ENCODE data around the gene UBE4A. TPM values are rescaled to one million over a fixed set of nuclear protein-coding genes. Genes with fewer than 3 reads are reported as not detected.

UBE4A gene
- total and polyA plus RNA-seq, 9 of the 15 experiments (the other 6 are each of a cell fraction or from before 2014, with no cell fraction given): 13.5 to 45.2 (median 26.8) TPM

GRCh38 chr11:118358071-118358470 lies 1.3 kb upstream of the UBE4A start:
- H3K27me3 ChIP-seq (ENCODE audit: control insufficient read depth in 2 of 2, insufficient read depth in 2 of 2, low read length in 2 of 2): no peaks in the 10 kb centered on the region
- BruUV-seq (replicated peaks): no TSS peak
- H3K4me2 ChIP-seq (ENCODE audit: insufficient read depth, low read length): no peak overlapping the region
- H3K9ac ChIP-seq (ENCODE audit: insufficient read depth in 1 of 2, low read depth in 2 of 2, low read length in 2 of 2): no peak overlapping the region
- DNase-seq (ENCODE audit: extremely low read depth in 1 of 4, low spot score in 3 of 4) (no peak), ATAC-seq (no peak), FAIRE-seq (no peak)
- no peaks in the 10 kb centered on the region for H4K20me1 ChIP-seq (replicated peaks; ENCODE audit: control insufficient read depth, insufficient read depth, low read length)
- no peak overlapping the region for H3K4me3 ChIP-seq
- no peak overlapping the region for H3K27ac ChIP-seq (ENCODE audit: extremely low read depth, low read depth, low read length)
- peaks cover 4 to 5% of the 10 kb centered on the region in 2 experiments; a peak in 2 of 5 replicates for H3K4me1 ChIP-seq (replicated peaks in 1 of 2; ENCODE audit: control insufficient read depth in 2 of 2, insufficient read depth in 2 of 2, low read length in 2 of 2)
- no peak overlapping the region; the same call in 1 of the 2 replicates for H2AFZ ChIP-seq (ENCODE audit: low read depth, low read length)
- H3K9me1 ChIP-seq (ENCODE audit: control insufficient read depth, insufficient read depth, low read length): no peaks in the 10 kb centered on the region
- intact Hi-C loops (cut with micrococcal nuclease) (no loop called here), in situ Hi-C loops (cut with MboI) (no loop called here)
- WGBS (ENCODE audit: insufficient coverage, low coverage, missing lambda C conversion rate): 76% methylated on average over 3 of the region's 3 CpGs
- TF ChIP-seq ZSCAN32 (CRISPR knock-in tag; IDR thresholded peaks at IDR 0.05): no peak
- no peak for TF ChIP-seq FOXK1 (CRISPR knock-in tag; IDR thresholded peaks at IDR 0.05; ENCODE audit: borderline replicate concordance)
- no peak for TF ChIP-seq ZBTB1 (CRISPR knock-in tag; IDR thresholded peaks at IDR 0.05; ENCODE audit: borderline replicate concordance, low read depth)
- TF ChIP-seq STAT5B (CRISPR knock-in tag; IDR thresholded peaks at IDR 0.05): no peak
- TF ChIP-seq GABPA (tag; conservative IDR thresholded peaks at IDR 0.05; ENCODE audit: low read depth): no peak
- no peak for TF ChIP-seq SMC3 (conservative IDR thresholded peaks at IDR 0.05; ENCODE audit: insufficient read depth, low read depth, low read length)
- no peak for TF ChIP-seq PTRF (tag; IDR thresholded peaks at IDR 0.05)
- TF ChIP-seq ZNF175 (CRISPR knock-in tag; IDR thresholded peaks at IDR 0.05; ENCODE audit: low read depth): no peak
- TF ChIP-seq E2F3 (CRISPR knock-in tag; IDR thresholded peaks at IDR 0.05): no peak
- TF ChIP-seq TEAD2 (tag; IDR thresholded peaks at IDR 0.05): no peak
- TF ChIP-seq RNF2 (IDR thresholded peaks at IDR 0.05): no peak
- no peak for TF ChIP-seq ZBTB2 (IDR thresholded peaks at IDR 0.05)
- no peak for TF ChIP-seq RBM17 (IDR thresholded peaks at IDR 0.05; ENCODE audit: borderline replicate concordance, low read depth, low read length)
- H3K9me3 ChIP-seq (replicated peaks; ENCODE audit: control insufficient read depth, insufficient read depth, low read depth, low read length): peaks cover 5% of the 10 kb centered on the region; the same call in 1 of the 2 replicates
- ChIA-PET CTCF (ENCODE audit: low intra/inter-chr PET ratio) (no interaction called here), POLR2A (no interaction called here)
- H3K79me2 ChIP-seq (ENCODE audit: control insufficient read depth, insufficient read depth, low read length): peaks cover 35% of the 10 kb centered on the region
- H3K36me3 ChIP-seq (ENCODE audit: control insufficient read depth, insufficient read depth, low read length): peaks cover 9% of the 10 kb centered on the region; the same call in 2 of the 3 replicates

Measured in K562 (cell line).